HG02571 (cell line): Measurements from ENCODE around the gene C20orf204.
"Not testable (repeated sequence)": the region's sequence is repeated elsewhere in the genome, so short reads cannot be mapped to it uniquely, and the experiment has no call there.

ENCODE experiments used
- ATAC-seq: cut with Tn5 transposase; IDR thresholded peaks from one replicate; pipeline ENCODE4 v1.9.1; 2021; ENCODE audit warnings: mild to moderate bottlenecking, moderate library complexity; ENCODE audit not compliant: unreplicated experiment

Gene C20orf204

GRCh38 chr20:64082126-64082731, 46.2 kb downstream of the C20orf204 start:
- no peak for ATAC-seq

- ATAC-seq = no peak
These were observed 46.9 kb downstream of the C20orf204 start for GRCh38 chr20:64082820-64083377.

- ATAC-seq = no peak
These were observed 47.4 kb downstream of the C20orf204 start for GRCh38 chr20:64083378-64083803.

GRCh38 chr20:64083804-64084684, 48.1 kb downstream of the C20orf204 start, which contains the start of gene LKAAEAR1:
TSS of gene LKAAEAR1 (minus strand) at chr20:64084398. CDS start at chr20:64084219, 179 bp downstream.
- ATAC-seq = no peak

- no peak for ATAC-seq
These were observed 48.7 kb downstream of the C20orf204 start for GRCh38 chr20:64084685-64085152.

GRCh38 chr20:64086801-64087200, 50.8 kb downstream of the C20orf204 start:
- no peak for ATAC-seq

GRCh38 chr20:64087226-64087825, 51.3 kb downstream of the C20orf204 start:
- not testable (repeated sequence) for ATAC-seq

GRCh38 chr20:64088586-64088985, 52.6 kb downstream of the C20orf204 start:
- not testable (repeated sequence) for ATAC-seq
